NCI-H460 (cell line): ENCODE data around the gene KCNAB1. TPM values are rescaled to one million over a fixed set of nuclear protein-coding genes. Genes with fewer than 3 reads are reported as not detected.
"Not testable (repeated sequence)": the region's sequence is repeated elsewhere in the genome, so short reads cannot be mapped to it uniquely, and the experiment has no call there.

ENCODE experiments used
- DNase-seq: peaks from one replicate; pipeline ENCODE4 v3.0.0-alpha.2; 2016; ENCODE audit warnings: low read depth; ENCODE audit errors: extremely low read depth
- total RNA-seq: library from RNA; depleted of rRNA; stranded (reverse); fragments of >200 nt; shearing (Covaris generic); gene quantifications from 2 replicates; pipeline ENCODE4 v1.2.3, GENCODE V29; 2014

Gene KCNAB1
- total RNA-seq, 1 experiment from 2014 or later: not detected

- no peak for DNase-seq
Observed at GRCh38 chr3:156553705-156554356, 433.5 kb downstream of the KCNAB1 start.

- DNase-seq: no peak
Observed at GRCh38 chr3:156554515-156554841, 434.1 kb downstream of the KCNAB1 start.

DNA sequence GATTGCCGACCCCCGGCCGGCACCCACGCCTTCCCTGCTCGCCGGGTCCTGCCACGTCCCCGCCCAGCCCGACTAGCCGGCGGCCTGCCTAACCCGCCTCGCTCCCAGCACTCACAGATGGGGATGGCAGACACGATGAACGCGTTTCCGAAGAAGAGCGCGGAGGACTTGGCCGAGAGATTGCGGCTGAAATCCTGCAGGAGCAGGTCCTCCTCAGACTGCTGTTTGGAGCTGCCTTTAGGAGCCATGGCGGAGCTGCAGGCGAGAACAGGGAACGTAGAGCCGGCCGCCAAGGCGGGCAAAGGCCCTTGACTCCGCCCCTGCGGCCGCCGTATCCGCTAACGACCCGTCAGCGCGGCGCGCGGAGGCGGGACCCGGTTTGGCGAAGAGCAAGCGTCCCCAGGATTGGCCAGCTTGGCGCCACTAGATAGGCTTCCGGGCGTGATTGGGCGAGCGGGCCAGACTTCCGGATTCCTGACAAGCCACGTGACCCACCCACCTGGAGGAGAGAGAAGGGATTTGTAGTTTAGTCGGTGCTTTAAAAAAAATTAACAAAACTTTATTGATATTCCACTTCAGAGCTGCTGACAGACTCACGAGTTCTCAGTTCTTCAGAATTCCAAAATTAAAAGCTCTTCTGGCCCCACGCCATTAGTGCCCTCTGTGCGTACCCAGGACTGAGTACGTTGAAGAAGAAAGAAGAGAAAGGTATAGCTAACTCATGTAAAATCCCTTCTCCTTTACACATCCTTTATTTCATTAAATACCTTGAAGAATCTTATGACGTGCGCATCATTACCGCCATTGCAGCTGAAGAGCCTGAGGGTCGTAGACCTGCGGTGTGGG is 434.7 kb downstream of the KCNAB1 start, which contains the start of gene SSR3:
TSS of gene SSR3 (minus strand) at position 276 of the 846 bp plus-strand sequence. CDS start at position 248, 28 bp downstream.
- DNase-seq: peak; percentile 95

DNA sequence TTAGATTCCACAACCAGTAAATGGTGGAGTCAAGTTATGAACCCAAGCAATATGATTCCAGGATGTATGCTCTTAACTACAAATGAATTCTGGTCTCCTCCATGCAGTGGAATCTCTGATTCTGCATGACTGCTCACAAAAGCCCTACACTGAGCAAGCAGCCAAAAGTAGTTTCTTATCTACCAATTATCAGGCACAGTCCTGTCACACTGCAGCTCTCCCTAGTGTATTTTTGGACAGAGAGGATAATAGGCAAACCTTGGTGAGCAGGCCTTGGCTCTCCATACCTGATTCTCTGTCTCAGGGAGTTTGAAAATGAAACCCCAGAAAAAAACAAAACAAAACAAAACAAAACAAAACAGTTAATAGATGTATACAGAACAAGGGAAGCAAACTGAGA is 438.0 kb downstream of the KCNAB1 start:
- no peak for DNase-seq

DNA sequence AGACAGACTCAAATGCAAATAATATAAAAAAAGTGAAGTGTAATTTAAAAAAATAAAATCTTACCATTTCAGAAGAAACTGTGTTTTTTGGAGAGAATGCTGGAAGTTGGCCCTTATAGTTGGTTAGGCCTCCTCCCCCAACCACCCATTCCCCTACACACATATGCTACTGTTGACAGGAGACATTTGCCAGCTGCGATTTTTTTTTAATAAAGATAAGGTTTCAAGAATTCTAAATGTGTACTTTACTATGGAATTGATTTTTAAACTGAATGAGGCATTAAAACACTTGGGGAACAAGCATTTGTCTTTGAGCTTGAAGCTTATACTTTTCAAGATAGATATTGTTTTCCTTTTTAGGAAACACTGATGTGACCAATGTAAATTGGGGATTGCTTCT is 438.9 kb downstream of the KCNAB1 start:
- no peak for DNase-seq

GRCh38 chr3:156561533-156561932 is 441.2 kb downstream of the KCNAB1 start:
- DNase-seq: no peak

DNA sequence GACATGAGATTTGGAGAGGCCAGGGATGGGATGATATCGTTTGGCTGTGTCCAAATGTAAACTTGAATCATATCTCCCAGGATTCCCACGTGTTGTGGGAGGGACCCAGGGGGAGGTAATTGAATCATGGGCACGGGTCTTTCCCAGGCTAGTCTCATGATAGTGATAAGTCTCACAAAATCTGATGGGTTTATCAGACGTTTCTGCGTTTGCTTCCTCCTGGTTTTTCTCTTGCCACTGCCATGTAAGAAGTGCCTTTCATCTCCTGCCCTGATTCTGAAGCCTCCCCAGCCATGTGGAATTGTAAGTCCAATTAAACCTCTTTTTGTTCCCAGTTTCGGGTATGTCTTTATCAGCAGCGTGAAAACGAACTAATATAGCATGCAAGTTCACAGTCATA is 442.1 kb downstream of the KCNAB1 start:
- not testable (repeated sequence) for DNase-seq

DNA sequence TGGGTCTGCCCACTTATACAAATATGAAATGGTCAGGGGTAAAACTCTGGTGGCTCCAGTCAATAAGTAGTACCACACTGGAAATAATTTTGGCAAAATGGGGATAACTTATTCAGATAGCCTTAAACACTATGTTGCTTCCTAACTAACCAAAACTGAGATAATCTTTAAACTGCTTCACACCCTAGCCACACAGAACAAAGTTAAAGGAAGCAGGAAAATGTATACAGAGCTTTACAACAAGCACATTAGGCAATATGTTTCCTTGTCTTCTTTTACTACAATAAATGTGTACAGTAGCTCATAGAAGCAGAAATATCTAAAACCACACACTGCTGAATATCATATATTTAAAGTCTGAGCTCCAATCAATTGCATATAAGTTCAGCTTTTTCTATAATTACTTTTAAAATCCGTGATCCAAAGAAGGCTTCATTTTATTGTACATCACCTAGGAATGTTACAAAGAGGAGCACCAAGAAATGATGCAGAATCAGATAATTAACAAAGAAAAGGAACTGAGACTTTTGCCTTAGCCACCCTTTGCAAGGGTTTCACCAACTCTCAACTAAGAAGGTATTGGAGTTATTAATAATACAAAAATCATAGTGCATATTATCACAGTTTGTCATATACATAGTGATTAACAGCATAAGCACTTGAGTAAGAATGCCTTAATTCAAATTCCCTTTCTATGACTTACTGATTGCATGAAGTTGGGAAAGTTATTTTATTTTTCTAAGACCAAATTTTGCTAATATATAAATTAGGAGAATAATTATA is 443.7 kb downstream of the KCNAB1 start:
- no peak for DNase-seq

DNA sequence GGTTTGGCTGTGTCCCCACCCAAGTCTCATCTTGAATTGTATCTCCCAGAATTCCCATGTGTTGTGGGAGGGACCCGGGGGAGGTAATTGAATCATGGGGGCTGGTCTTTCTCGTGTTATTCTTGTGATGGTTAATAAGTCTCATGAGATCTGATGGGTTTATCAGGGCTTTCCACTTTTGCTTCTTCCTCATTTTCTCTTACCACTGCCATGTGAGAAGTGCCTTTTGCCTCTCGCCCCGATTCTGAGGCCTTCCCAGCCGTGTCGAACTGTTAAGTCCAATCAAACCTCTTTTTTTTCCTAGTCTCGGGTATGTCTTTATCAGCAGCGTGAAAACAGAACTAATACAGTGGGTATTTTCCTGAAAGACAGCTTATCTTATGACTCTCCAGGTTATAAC is 448.6 kb downstream of the KCNAB1 start:
- DNase-seq: not testable (repeated sequence)

DNA sequence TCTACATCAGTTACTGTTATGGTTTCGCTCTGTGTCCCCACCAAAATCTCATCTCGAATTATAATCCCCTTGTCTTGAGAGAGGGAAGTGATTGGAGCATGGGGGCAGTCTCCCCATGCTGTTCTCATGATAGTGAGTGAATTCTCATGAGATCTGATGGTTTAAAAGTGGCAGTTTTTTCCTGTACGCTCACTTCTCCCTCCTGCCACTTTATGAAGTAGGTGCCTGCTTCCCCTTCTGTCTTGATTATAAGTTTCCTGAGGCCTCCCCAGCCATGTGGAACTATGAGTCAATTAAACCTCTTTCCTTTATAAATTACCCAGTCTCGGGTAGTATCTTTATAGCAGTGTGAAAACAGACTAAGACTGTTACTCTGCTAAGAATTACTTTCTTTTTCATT is 449.5 kb downstream of the KCNAB1 start:
- not testable (repeated sequence) for DNase-seq

- DNase-seq: no peak
Observed at GRCh38 chr3:156575641-156576040, 455.3 kb downstream of the KCNAB1 start.

GRCh38 chr3:156576051-156576450 is 455.7 kb downstream of the KCNAB1 start:
- no peak for DNase-seq

DNA sequence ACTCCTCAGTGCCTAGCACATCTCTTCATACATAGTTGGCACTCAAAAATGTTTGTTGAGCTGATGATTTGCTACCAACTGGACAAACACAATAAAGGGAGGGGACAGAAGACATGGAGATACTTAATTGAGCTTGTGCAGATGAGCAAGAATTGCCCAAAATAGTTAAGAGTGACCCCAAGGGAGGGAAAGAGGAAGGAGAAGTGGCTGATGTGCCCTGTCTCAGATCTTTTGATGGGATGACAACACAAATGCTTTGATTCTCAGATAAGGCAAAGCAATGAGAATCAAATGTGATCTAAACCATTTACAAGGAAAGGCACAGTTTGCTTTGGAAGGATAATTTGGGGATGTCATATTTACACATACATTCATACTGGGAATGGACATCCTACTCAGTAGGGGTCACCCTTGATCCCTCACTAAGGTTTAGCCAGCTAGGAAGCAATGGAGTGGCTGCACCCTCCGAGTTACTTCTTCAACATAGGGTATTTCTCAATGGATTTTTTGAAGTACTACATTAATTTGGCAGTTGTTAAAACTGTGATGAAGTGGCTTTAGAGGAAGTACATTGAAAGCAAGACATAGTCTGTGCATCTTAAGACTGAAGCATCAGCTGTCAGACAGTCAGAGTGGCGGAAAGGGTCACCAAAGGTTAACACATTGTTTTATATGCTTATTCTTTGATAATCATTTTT is 456.4 kb downstream of the KCNAB1 start:
- DNase-seq: no peak

DNA sequence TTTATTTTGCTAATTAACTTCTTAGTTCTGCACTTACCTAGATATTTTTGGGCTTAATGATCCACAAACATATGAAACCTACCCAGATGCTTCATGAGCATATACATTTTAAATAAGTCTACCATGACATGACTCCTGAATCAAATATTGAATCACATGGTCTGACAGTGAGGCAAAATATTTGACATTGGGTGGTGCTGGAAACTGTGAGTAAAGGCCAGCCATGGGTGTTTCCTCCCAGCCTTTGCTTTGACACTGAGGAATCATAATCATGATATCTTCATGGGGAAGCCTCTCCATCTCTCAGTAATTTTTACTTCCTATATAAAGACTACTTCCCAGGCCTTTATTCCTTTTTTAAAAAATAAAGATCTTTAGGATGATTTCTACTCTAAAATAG is 457.4 kb downstream of the KCNAB1 start:
- no peak for DNase-seq

DNA sequence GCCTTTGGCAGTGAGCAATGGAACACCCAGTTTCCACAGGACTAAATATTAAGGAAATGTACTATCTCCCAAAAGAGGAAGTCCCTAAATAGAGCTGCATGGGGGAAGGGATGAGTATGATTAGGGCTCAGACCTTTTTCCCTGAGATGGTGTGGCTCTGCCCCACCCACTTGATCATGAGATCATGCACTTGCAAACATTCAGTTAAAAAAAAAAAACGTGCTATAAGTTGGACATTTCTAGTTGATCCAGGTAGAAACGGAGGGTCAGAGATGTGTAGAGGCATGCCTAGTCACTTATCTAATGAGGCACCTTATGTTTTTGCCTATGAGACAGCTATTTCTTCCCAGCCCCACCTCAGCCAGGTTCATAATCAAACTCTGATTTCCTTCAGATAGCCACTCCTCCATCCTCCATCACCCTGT is 459.1 kb downstream of the KCNAB1 start:
- DNase-seq: no peak

GRCh38 chr3:156581033-156581432 is 460.7 kb downstream of the KCNAB1 start:
- DNase-seq: no peak

DNA sequence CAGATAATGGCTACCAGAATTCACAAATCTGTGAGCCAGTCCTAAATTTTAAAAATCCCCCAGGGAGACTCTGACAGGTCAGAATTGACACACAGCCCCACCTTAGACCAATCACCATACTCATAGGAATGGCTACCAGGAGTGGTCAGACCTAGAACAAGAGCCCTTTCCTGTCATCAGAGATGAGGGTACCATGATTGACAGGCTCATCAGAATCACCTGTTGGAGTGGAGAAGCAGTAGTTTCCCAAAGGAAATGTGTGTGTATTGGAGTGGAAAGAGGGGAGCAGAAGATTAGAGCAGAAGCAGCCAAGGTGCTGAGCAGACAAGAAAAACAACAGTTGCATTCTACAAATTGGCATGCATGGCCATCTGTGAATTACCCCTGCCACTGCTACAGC is 461.6 kb downstream of the KCNAB1 start:
- DNase-seq: no peak

- no peak for DNase-seq
Observed at GRCh38 chr3:156582532-156583183, 462.3 kb downstream of the KCNAB1 start.

DNA sequence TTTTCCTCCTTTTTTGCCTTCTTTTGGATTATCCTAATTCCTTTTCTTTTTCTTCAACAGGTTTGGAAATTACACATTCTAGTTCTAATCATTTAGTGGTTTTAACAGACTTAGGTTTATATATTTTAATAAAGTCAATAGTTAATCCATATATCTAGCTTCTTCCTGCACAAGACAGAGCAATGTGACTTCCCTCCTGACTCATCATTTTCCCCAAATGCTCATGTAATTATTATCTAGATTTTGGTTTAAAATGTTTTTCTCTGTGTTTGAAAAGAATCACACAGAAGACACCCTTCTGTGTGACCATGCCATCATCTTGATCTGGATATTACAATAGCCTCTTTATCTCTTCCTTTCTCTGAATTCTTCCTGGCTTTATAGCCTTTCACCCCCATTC is 463.1 kb downstream of the KCNAB1 start:
- DNase-seq: no peak
